ENCODE measurements around the gene EGFL7. TPM values are rescaled to one million over a fixed set of nuclear protein-coding genes. Genes with fewer than 3 reads are reported as not detected.

The EGFL7 gene
- 10 to 100 TPM; 14.3 to 17.2 TPM for total RNA-seq
- long read RNA-seq, transcript EGFL7-204 (10 exons, 1,529 nt) = major isoform, 5 of 22 reads
- long read RNA-seq, partial matches to known transcripts = 6 of 22 reads
- long read RNA-seq, other reads (novel, unspliced or antisense) = 8 of 22 reads

- DNase-seq (no peak), ATAC-seq (peak; percentile 26)
- intact Hi-C loops (cut with DNase I, micrococcal nuclease) = no loop called here
These were observed at the start of gene EGFL7 for GRCh38 chr9:136662656-136663581. EGFL7 (plus strand) TSS chr9:136662916; CDS start chr9:136668283, 5,367 bp downstream.

- intact Hi-C loops (cut with DNase I, micrococcal nuclease) = no loop called here
These were observed 48.8 kb upstream of the EGFL7 start for GRCh38 chr9:136613824-136614371.

GRCh38 chr9:136614372-136614922 lies 48.3 kb upstream of the EGFL7 start:
- ATAC-seq (no peak), DNase-seq (peak; percentile 33 to 44)
- intact Hi-C loops (cut with DNase I, micrococcal nuclease) = no loop called here

More at GRCh38 chr9:136613824-136614371, 48.8 kb upstream of the EGFL7 start:
- DNase-seq (peak in 1 of 2 donors; percentile 26), ATAC-seq (no peak)

GRCh38 chr9:136614967-136615623 lies 47.6 kb upstream of the EGFL7 start:
- intact Hi-C loops (cut with DNase I, micrococcal nuclease) = no loop called here
- peak; percentile 56 for ATAC-seq
- DNase-seq = peak; percentile 71 to 74

- intact Hi-C loops (cut with DNase I, micrococcal nuclease) = no loop called here
- ATAC-seq (peak; percentile 10), DNase-seq (peak in 1 of 2 donors; percentile 25)
These were observed 46.9 kb upstream of the EGFL7 start for GRCh38 chr9:136615631-136616306.

- no peak for DNase-seq
- intact Hi-C loops (cut with DNase I, micrococcal nuclease) = no loop called here
- ATAC-seq = no peak
These were observed 46.4 kb upstream of the EGFL7 start for GRCh38 chr9:136616307-136616635.

- DNase-seq (peak in 1 of 2 donors; percentile 25), ATAC-seq (no peak)
- intact Hi-C loops (cut with DNase I, micrococcal nuclease) = no loop called here
These were observed 45.6 kb upstream of the EGFL7 start for GRCh38 chr9:136616948-136617695.

GRCh38 chr9:136617746-136618579 lies 44.8 kb upstream of the EGFL7 start:
- ATAC-seq = peak; percentile 72
- intact Hi-C loops (cut with DNase I, micrococcal nuclease) = no loop called here
- DNase-seq = peak; percentile 63 to 66

- peak; percentile 41 for ATAC-seq
- intact Hi-C loops (cut with DNase I, micrococcal nuclease) = no loop called here
- peak; percentile 47 to 56 for DNase-seq
These were observed 43.9 kb upstream of the EGFL7 start for GRCh38 chr9:136618580-136619547.

- intact Hi-C loops (cut with DNase I, micrococcal nuclease) = no loop called here
- DNase-seq (peak; percentile 61 to 69), ATAC-seq (no peak)
These were observed 42.8 kb upstream of the EGFL7 start for GRCh38 chr9:136619742-136620440.

GRCh38 chr9:136620441-136621018 lies 42.2 kb upstream of the EGFL7 start:
- no peak for ATAC-seq
- DNase-seq = peak; percentile 11 to 26
- intact Hi-C loops (cut with DNase I, micrococcal nuclease) = no loop called here

GRCh38 chr9:136621019-136621733 lies 41.5 kb upstream of the EGFL7 start:
- ATAC-seq (no peak), DNase-seq (peak; percentile 9 to 25)
- intact Hi-C loops (cut with DNase I, micrococcal nuclease) = no loop called here

GRCh38 chr9:136621734-136622093 lies 41.0 kb upstream of the EGFL7 start:
- intact Hi-C loops (cut with DNase I, micrococcal nuclease) = no loop called here
- ATAC-seq = no peak
- DNase-seq = peak; percentile 10 to 26

- intact Hi-C loops (cut with DNase I, micrococcal nuclease) = no loop called here
- ATAC-seq (no peak), DNase-seq (peak in 1 of 2 donors; percentile 3)
These were observed 40.2 kb upstream of the EGFL7 start for GRCh38 chr9:136622538-136622948.

All from left colon (tissue), 2 donors.